22Rv1 (cell line): ENCODE results near the gene ANGEL2.

Source experiments
- H3K27ac ChIP-seq: fragments of 450-650 bp; 2 replicates; pipeline ENCODE4 v1.5.1; 2017
- ZFX ChIP-seq: fragments of 450-650 bp; IDR thresholded peaks from 2 replicates; pipeline ENCODE4 v1.6.1; 2017; ENCODE audit warnings: antibody characterized with exemption, borderline replicate concordance
- TF ChIP-seq, protein P1 (sequence below): fragments of 450-650 bp; IDR thresholded peaks from 2 replicates; pipeline ENCODE4 v1.5.1; 2017; ENCODE audit warnings: mild to moderate bottlenecking

The ANGEL2 gene

DNA sequence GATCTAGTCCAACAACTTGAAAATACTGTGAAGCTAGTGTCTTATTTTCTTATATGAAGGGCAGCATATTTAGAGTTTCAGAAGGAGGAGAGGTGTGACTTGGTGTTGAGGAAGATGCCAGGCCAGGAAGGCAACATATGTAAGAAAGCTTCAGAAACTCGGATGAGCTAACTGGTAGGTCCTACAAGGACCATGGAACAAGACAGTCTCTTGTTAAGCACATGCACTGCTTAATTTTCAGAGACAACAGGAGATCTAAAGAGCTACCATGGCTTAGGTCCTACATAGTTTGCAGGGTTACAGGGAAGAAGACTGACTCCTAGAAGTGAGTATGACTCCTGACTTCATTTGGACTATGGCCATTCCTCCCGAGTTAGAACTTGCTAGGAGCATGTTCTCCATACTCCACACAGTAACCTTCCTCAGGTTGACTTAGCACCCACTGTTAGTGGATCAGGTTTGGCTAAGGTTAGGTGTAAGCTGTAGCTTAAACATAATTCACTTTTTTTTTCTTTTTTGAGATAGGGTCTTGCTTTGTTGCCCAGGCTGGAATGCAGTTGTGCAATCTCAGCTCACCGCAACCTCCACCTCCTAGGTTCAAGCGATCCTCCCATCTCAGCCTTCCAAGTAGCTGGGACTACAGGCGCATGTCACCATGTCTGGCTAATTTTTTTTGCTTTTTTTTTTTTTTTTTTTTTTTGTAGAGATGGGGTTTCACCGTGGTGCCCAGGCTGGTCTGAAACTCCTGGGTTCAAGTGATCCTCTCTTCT is 31.0 kb downstream of the ANGEL2 start:
- TF ChIP-seq, protein P1, sequence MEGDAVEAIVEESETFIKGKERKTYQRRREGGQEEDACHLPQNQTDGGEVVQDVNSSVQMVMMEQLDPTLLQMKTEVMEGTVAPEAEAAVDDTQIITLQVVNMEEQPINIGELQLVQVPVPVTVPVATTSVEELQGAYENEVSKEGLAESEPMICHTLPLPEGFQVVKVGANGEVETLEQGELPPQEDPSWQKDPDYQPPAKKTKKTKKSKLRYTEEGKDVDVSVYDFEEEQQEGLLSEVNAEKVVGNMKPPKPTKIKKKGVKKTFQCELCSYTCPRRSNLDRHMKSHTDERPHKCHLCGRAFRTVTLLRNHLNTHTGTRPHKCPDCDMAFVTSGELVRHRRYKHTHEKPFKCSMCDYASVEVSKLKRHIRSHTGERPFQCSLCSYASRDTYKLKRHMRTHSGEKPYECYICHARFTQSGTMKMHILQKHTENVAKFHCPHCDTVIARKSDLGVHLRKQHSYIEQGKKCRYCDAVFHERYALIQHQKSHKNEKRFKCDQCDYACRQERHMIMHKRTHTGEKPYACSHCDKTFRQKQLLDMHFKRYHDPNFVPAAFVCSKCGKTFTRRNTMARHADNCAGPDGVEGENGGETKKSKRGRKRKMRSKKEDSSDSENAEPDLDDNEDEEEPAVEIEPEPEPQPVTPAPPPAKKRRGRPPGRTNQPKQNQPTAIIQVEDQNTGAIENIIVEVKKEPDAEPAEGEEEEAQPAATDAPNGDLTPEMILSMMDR: no peak
- TF ChIP-seq ZFX: no peak
- no peak overlapping the region for H3K27ac ChIP-seq

DNA sequence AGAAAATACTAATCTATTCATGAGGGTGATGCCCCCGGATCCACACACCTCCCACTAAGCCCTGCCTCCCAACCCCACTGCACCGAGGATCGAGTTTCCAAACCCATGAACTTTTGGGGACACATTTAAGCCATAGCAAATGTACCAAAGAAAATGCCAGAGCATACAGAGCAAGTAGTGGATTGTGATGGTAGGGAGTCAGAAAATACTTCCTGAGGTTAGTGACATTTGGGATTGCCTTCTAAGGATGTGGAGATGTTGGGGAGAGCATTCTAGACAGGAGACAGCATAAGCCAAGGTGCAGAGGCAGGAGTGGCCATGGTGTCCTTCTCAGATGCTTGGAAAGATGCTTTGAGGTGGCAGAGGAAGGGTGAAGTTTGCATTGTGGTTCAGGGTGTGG is 32.2 kb downstream of the ANGEL2 start:
- H3K27ac ChIP-seq: no peak overlapping the region
- no peak for TF ChIP-seq ZFX
- TF ChIP-seq, protein P1: no peak

DNA sequence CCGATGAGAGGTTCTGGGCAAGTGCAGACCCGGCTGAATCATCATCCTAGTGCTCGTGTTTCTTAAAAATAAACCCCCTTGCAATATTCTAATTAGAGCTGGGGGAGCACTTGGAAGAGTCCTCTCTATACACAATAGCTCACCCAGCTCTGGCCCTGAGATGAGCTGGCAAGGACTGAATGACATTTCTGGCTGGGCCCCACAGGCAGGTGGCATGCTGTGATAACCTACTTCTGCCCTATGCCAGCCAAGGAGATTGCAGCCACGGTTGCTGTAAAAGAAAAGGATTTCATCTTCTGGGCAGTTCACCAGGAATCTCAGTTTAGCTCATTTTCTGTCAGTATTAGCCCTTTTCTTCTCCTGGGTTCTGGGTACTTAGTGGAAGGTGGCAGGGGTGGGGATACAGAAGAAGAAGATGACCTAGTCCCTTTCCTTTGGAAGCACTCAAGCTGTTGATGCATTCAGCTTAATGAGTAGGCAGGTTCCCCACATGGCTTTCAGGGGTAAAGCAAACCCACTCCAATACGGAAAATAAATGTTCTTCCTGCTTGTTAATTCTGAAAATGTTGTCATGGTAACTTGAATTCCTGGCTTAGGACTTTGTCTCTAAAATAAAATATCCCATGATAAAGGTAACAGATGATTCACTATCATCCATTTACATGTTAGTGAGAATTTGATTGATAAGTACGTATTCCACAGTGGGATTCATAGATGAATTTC is 33.1 kb downstream of the ANGEL2 start:
- no peak overlapping the region for H3K27ac ChIP-seq
- no peak for TF ChIP-seq ZFX
- TF ChIP-seq, protein P1: no peak

DNA sequence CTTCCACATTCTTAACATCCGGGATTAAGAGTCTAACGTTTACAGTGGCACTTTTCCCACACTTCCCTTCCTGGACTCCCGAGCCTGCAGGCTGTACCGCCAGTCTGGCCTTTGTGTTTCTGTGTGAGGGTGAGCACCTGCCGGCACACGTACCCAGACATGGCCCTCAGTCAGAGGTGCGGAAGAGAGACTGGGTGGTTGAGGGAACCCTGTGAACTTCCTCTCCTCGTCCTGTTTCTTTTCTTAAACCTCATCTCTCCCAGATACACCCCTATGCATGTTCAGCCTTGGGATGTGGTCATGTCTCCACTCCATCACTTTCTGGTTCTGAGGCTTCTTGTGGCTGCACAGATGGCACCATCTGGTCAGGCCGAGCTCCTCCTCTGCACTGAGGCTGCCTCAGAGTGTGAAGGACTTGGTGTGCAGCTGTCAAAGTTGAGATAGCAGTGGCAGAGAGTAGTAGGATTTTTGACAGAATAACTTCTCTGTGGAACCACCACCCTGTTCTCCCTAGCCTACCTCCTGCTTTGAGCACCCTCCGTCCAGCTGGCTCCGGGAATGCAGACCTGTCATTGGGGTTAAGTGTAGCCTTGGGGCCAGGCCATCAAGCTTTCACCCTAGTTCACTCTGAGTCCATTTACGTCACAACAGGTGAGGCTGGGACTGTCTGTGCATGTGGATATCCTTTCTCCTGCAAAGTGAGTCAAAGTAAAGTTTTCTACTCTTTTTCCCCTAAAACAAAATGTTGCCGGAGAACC is 33.9 kb downstream of the ANGEL2 start:
- no peak overlapping the region for H3K27ac ChIP-seq
- TF ChIP-seq, protein P1: no peak
- TF ChIP-seq ZFX: no peak

DNA sequence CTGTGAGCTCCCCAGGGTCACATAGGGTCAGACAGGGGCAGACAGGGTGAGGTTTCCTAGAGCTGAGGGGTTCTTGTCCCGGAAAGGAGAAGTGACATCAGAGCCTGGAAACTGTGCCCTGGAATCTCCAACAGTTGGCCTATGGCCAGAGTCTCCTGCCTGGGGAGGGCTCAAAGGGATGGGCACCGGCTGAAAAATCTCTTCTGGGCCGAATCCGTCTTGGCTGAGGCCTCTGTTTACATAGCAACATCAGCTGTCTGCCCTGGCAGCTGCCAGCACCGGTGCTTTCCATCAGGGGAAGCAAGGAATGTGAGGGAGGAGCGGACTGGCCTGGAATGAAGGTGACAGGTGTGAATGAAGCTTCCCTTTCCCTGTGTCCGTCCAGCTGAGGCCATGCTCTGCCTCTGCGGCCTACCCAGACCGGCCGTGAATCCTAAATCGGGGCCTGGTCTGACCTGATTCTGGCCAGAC is 34.6 kb downstream of the ANGEL2 start:
- no peak overlapping the region for H3K27ac ChIP-seq
- TF ChIP-seq, protein P1: no peak
- TF ChIP-seq ZFX: no peak

DNA sequence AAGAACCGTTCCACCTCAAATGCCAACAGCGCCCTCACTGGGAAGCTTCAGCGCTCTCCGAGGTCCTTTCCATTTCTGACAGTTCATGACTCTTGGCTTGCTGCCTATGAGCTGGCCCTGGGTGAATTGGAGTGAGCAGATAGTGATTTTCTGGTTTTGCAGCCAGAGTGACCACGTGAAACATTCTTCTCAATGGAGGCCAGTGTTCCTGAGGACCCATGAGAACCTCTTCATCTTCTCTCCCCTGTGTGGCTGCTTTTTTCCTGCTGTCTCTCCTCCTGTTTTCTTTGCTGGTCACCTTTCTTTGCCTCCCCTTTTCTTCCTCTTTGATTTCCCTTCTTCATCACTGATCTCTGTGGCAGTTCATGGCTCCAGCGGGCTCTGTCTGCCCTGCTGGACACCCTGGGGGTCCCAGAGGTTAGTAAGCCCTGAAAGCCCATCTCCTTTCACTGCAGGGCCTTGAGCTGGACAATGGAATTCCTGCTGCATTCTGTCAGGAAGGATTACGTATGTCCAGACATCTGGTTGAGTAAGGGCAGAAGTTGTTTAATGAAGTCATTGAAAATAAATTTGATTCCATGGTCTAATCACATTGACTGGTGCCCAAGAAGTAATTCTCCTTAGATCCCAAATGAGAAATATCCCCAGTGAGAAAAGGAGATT is 35.4 kb downstream of the ANGEL2 start:
- H3K27ac ChIP-seq: no peak overlapping the region
- TF ChIP-seq, protein P1: no peak
- no peak for TF ChIP-seq ZFX
